K562 (cell line): ENCODE data around the gene ACER3. TPM values are rescaled to one million over a fixed set of nuclear protein-coding genes. Genes with fewer than 3 reads are reported as not detected.

Experiments used
- ATAC-seq: fragments of 200-7000 bp; cut with Tn5 transposase; 3 replicates; pipeline ENCODE4 v1.9.1; 2020; ENCODE audit warnings: moderate library complexity
- BruUV-seq: library from RNA; stranded (reverse); fragments of 400-500 nt; replicated peaks from 2 replicates; lab custom pipeline; 2021; lab: Mats Ljungman, UMichigan
- CTCF ChIA-PET: fragments of 300-600 bp; formaldehyde crosslinking; extraction: SDS; loops from one replicate; lab custom pipeline; 2021; ENCODE audit warnings: low intra/inter-chr PET ratio; lab: Yijun Ruan, JAX
- POLR2A ChIA-PET: fragments of 300-600, 350-650 bp; sonication (Branson Sonifier 250); formaldehyde crosslinking; extraction: SDS; loops from one replicate; lab custom pipeline; 2021; ENCODE audit warnings: antibody characterized with exemption, inconsistent platforms; lab: Yijun Ruan, JAX
- DNase-seq, 4 experiments: peaks; one replicate each; pipeline versions ENCODE4 v3.0.0 to v3.0.0-alpha.2; 2011 to 2018; ENCODE audit warnings: low spot score in 3 of 4, mixed read lengths in 3 of 4; ENCODE audit errors: extremely low read depth in 1 of 4
- FAIRE-seq: peaks from 2 replicates; lab custom pipeline; 2011; peaks lifted over from hg19 to GRCh38; lab: Jason Lieb, UNC
- H2AFZ ChIP-seq: 2 replicates; pipeline ENCODE4 v1.6.0; 2011; ENCODE audit warnings: low read depth, low read length, control low read depth, inconsistent platforms
- H3K27ac ChIP-seq: fragments of 200-600 bp; 3 replicates; pipeline ENCODE4 v1.8.0; 2011; ENCODE audit warnings: low read depth, mild to moderate bottlenecking, control low read depth, inconsistent platforms, low read length, moderate library complexity, mixed read lengths; ENCODE audit errors: extremely low read depth
- H3K27me3 ChIP-seq, 2 experiments: fragments of 300-600 bp in 1 of 2; 2 replicates in 1 of 2; 3 replicates in 1 of 2; pipeline versions ENCODE4 v1.6.0 to v1.8.0; 2011; ENCODE audit warnings: inconsistent platforms in 2 of 2, low read length in 2 of 2, mild to moderate bottlenecking in 1 of 2, mixed read lengths in 1 of 2, moderate library complexity in 1 of 2; ENCODE audit not compliant: control insufficient read depth in 2 of 2, insufficient read depth in 2 of 2
- H3K36me3 ChIP-seq: fragments of 300-600 bp; 3 replicates; pipeline ENCODE4 v1.8.0; 2011; ENCODE audit warnings: mild to moderate bottlenecking, low read length, inconsistent platforms; ENCODE audit not compliant: control insufficient read depth, insufficient read depth
- H3K4me1 ChIP-seq, 2 experiments: fragments of 200-600 bp in 1 of 2; replicated peaks in 1 of 2; 2 replicates in 1 of 2; 3 replicates in 1 of 2; pipeline versions ENCODE4 v1.5.1 to v1.8.0; 2011; ENCODE audit warnings: inconsistent platforms in 2 of 2, low read length in 2 of 2, mild to moderate bottlenecking in 1 of 2, mixed read lengths in 1 of 2, moderate library complexity in 1 of 2; ENCODE audit not compliant: control insufficient read depth in 2 of 2, insufficient read depth in 2 of 2
- H3K4me2 ChIP-seq: 2 replicates; pipeline ENCODE4 v1.6.1; 2011; ENCODE audit warnings: low read length, control low read depth, inconsistent platforms, mixed read lengths; ENCODE audit not compliant: insufficient read depth
- H3K4me3 ChIP-seq: fragments of 200-600 bp; sonication (generic), shearing (Covaris generic); 2 replicates; pipeline ENCODE4 v1.5.1; 2016; ENCODE audit warnings: control low read depth, inconsistent platforms
- H3K79me2 ChIP-seq: fragments of 200-600 bp; 3 replicates; pipeline ENCODE4 v1.8.0; 2011; ENCODE audit warnings: low read length, inconsistent platforms; ENCODE audit not compliant: control insufficient read depth, insufficient read depth
- H3K9ac ChIP-seq, 2 experiments: 2 replicates each; pipeline versions ENCODE4 v1.6.0 to v1.6.1; 2011; ENCODE audit warnings: low read depth in 2 of 2, low read length in 2 of 2, control low read depth in 1 of 2, inconsistent platforms in 1 of 2, mild to moderate bottlenecking in 1 of 2, mixed read lengths in 1 of 2; ENCODE audit not compliant: insufficient read depth in 1 of 2
- H3K9me1 ChIP-seq: one replicate; pipeline ENCODE4 v1.6.0; 2011; ENCODE audit warnings: inconsistent platforms, mild to moderate bottlenecking, low read length, moderate library complexity; ENCODE audit not compliant: control insufficient read depth, insufficient read depth
- H3K9me3 ChIP-seq: replicated peaks from 2 replicates; pipeline ENCODE4 v1.5.1; 2011; ENCODE audit warnings: low read depth, low read length, inconsistent platforms; ENCODE audit not compliant: control insufficient read depth, insufficient read depth
- H4K20me1 ChIP-seq: replicated peaks from 2 replicates; pipeline ENCODE4 v1.6.1; 2011; ENCODE audit warnings: low read length, inconsistent platforms, mixed read lengths; ENCODE audit not compliant: control insufficient read depth, insufficient read depth
- ESRRA ChIP-seq: fragments of 450-650 bp; IDR thresholded peaks from 2 replicates; pipeline ENCODE4 v1.6.1; 2014; ENCODE audit warnings: low read depth, mild to moderate bottlenecking, moderate library complexity, borderline replicate concordance
- WGBS: fragments of 100-300 bp; shearing (Covaris generic); methylation state at CpG from one replicate; pipeline ENCODE4 v1.1.6; 2016; ENCODE audit warnings: low coverage, mixed read lengths; ENCODE audit not compliant: insufficient coverage; ENCODE audit errors: missing lambda C conversion rate; 5-methylcytosine and 5-hydroxymethylcytosine counted together
- in situ Hi-C: fragments of 300-500 bp; cut with MboI; formaldehyde crosslinking; loops from 4 replicates; pipeline ENCODE4 v1.15.0; 2018; ENCODE audit warnings: inconsistent platforms, mixed read lengths
- intact Hi-C: fragments of 100-400 bp; cut with micrococcal nuclease; formaldehyde crosslinking; loops from 2 replicates; pipeline ENCODE4 v1.14.2; 2022
- polyA plus RNA-seq, 8 experiments: library from polyadenylated mRNA; depleted of rRNA in 4 of 8; stranded (reverse) in 5 of 8; unstranded in 3 of 8; fragments of >200 nt; fragmentation: Nextera tagmentation in 2 of 8; fragmentation: Illumina TruSeq in 1 of 8; extraction: Ambion mirVana in 2 of 8; extraction: Trizol in 1 of 8; gene quantifications; 2 replicates each; pipeline versions ENCODE4 v1.2.1 to v1.2.3, GENCODE V29; 2011 to 2014; ENCODE audit warnings: inconsistent platforms in 1 of 8, missing spikeins in 1 of 8
- total RNA-seq, 7 experiments: library from RNA; depleted of rRNA in 6 of 7; stranded (reverse); fragments of >200 nt in 6 of 7; fragmentation: Illumina TruSeq in 2 of 7; extraction: Trizol in 2 of 7; gene quantifications; 2 replicates each; pipeline versions ENCODE4 v1.2.1 to v1.2.3, GENCODE V29; 2011 to 2021; ENCODE audit warnings: low replicate concordance in 1 of 7
- TF ChIP-seq, protein P1 (sequence below): fragments of 450-650 bp; IDR thresholded peaks from 2 replicates; pipeline ENCODE4 v1.6.1; 2016; ENCODE audit warnings: low read depth, mild to moderate bottlenecking, moderate library complexity

Gene ACER3
- total and polyA plus RNA-seq, 9 of the 15 experiments (the other 6 are each of a cell fraction or from before 2014, with no cell fraction given), result 2.0 to 23.8 (median 9.5) TPM

GRCh38 chr11:77068457-77069335, 208.0 kb downstream of the ACER3 start:
- H3K79me2 ChIP-seq, result no peaks in the 10 kb centered on the region
- 7% methylated on average over 7 of the region's 7 CpGs for WGBS
- CTCF ChIA-PET, result no interaction called here
- no TSS peak for BruUV-seq
- no peak for FAIRE-seq
- peak; percentile 94 for TF ChIP-seq ESRRA
- TF ChIP-seq, protein P1, sequence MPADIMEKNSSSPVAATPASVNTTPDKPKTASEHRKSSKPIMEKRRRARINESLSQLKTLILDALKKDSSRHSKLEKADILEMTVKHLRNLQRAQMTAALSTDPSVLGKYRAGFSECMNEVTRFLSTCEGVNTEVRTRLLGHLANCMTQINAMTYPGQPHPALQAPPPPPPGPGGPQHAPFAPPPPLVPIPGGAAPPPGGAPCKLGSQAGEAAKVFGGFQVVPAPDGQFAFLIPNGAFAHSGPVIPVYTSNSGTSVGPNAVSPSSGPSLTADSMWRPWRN, result no peak
- DNase-seq, result no peak
- POLR2A ChIA-PET, result no interaction called here
- peaks cover 4 to 37% of the 10 kb centered on the region in 2 experiments; a peak in 4 of 5 replicates for H3K4me1 ChIP-seq
- ATAC-seq, result no peak
- H3K9me1 ChIP-seq, result no peaks in the 10 kb centered on the region
- no peaks in the 10 kb centered on the region; the same call in 2 of the 3 replicates for H3K36me3 ChIP-seq
- H3K9me3 ChIP-seq, result no peaks in the 10 kb centered on the region
- peaks cover 21% of the 10 kb centered on the region for H4K20me1 ChIP-seq
- no peak overlapping the region for H3K4me3 ChIP-seq
- no peak overlapping the region for H3K27ac ChIP-seq
- H3K9ac ChIP-seq, result no peak overlapping the region; a peak in 1 of 4 replicates
- intact Hi-C loops, result no loop called here
- peaks cover 4 to 60% of the 10 kb centered on the region in 2 experiments for H3K27me3 ChIP-seq
- in situ Hi-C loops, result no loop called here
- H3K4me2 ChIP-seq, result no peak overlapping the region
- no peak overlapping the region for H2AFZ ChIP-seq
